ENCODE results near the gene GNAS.
A peak's percentile ranks its signal among the peaks of the same experiment; 100 is the strongest.
"Not testable (repeated sequence)": the region's sequence is repeated elsewhere in the genome, so short reads cannot be mapped to it uniquely, and the experiment has no call there.

The GNAS gene

GRCh38 chr20:58852543-58853271 is at the start of gene GNAS:
GNAS (plus strand) TSS chr20:58852716.
- peak; percentile 36 to 58 for DNase-seq

GRCh38 chr20:58803533-58803932 is 49.0 kb upstream of the GNAS start:
- no peak for DNase-seq

DNA sequence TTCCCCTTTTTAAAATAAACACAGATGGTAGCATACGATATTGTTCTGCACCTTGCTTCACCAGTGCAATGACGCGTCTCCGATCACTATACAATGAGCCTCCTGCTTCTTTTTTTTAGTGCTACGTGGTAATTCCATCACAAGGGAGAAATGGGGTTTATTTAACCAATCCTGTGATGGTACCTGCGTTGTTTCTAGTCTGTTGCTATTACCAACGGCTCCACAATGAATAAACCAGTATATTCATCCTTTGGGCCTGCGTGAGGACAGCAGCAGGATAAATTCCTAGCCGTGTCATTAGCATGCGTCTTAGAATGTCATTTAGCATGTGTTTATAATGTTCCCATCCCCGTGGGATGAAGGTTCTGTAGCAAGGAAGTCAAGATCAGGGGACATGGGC is 44.7 kb upstream of the GNAS start:
- DNase-seq, result no peak

GRCh38 chr20:58808271-58809046 is 44.1 kb upstream of the GNAS start:
- no peak for DNase-seq

DNA sequence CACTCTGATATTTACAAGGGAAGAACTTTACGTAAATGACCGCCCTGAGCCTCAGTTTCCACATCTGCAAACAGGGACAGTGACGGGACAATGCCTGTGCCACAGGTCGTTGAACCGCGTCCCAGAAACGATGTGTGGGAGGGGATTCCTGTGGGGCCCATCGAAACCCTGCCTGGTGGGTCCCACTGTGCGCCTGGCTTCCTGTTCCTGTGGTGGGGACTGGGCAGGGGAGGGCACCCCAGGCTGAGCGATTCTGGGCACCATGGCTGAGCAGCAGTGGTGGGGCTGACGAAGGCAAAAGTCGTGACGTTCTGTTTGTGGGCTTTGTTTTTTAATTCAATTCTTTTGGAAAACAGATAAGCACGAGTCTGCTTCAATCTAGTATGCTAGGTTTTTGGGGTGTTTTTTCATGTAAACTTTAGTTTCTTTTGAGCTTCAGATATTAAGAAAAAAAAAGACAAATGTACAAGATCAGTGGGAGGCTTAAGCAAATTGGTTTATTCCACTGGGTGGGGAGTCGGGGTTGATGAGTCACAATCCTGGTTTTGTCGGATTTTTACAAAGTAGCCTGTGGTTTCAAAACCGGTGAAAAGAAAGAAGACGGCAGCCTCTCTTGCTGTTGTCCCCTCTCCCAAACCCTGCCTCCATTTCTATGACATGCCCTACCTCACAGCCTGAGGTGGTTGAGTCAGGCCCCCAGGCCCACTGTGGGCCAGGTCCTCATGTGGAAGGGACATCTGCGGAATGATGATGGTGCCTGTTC is 42.2 kb upstream of the GNAS start:
- DNase-seq, result no peak

DNA sequence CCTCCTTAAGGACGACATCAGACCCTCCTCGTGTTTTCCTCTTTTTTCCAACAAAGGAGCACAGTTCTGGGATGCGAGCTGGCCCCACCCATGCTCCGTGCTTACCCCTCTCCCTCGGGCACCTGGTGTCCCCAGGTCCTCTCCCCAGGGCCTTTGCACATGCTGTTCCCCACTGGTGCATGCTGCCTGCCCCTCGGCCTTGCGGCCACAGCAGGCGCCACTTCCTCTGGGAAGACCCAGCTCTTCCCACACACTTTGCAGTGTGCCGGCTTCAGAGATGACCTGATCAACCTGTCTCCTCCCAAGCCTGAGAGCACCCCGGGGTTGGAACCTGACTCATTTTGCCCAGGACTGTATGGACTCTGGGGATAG is 41.7 kb upstream of the GNAS start:
- DNase-seq, result no peak

DNA sequence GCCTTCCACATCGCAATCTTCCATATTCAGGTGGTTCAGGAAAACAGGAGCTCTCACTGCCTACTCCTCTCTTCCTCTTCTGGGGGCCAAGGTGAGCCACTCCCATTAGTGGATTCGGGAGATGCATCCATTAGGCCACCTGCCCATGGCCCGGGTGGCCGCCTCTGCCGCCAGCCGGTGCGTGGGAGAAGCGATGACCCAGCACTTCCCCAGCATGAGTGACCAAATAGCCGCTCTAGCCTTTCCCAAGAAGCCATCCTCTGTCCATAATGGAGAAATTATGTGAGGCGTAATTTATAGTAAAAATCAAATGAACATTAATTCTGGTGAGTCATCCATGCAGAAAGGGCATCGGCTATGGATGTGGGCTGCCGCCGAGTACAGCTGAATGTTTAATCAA is 41.2 kb upstream of the GNAS start:
- DNase-seq, result no peak

DNA sequence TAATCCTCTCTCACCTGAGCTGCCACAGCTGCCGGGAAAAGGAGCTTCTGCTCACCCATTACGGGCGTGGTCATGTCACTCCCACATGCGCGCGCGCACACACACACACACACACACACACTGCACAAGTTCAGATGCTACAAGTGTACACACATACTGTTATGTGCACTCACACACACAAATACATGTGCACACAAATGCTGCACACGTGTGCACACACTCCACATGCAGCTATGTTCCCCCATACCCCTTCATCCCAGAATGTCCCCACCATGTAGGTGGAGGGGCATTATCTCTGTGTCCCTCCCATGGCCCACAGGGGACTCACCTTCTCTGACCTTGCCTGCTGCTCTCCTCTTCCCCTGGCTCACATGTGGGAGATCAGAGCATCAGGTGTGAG is 39.1 kb upstream of the GNAS start:
- no peak for DNase-seq

GRCh38 chr20:58815448-58815847 is 37.1 kb upstream of the GNAS start:
- no peak for DNase-seq

- DNase-seq, result no peak
Observed at GRCh38 chr20:58816051-58816450, 36.5 kb upstream of the GNAS start.

GRCh38 chr20:58816957-58817651 is 35.4 kb upstream of the GNAS start:
- no peak for DNase-seq

DNA sequence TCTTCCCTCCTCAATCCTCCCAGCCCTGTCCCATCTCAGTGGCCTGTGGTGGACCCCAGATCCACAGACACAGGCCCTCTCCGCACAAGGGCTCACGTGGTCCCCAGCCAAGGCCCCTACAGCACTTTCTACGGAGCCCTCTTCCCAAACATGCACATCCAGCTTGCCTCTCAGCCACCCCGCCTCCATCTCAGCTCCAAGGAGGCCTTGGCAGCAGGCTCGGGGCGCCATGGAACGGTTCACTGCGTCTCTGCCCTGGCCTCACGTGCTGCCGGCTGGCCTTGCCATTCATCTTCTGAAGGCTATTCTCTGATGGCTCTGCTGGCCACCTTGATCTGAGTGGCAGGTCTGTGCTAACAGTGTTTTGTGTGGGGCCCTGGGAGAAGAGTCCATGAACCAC is 34.8 kb upstream of the GNAS start:
- DNase-seq, result no peak

GRCh38 chr20:58818586-58819285 is 33.8 kb upstream of the GNAS start:
- no peak for DNase-seq

DNA sequence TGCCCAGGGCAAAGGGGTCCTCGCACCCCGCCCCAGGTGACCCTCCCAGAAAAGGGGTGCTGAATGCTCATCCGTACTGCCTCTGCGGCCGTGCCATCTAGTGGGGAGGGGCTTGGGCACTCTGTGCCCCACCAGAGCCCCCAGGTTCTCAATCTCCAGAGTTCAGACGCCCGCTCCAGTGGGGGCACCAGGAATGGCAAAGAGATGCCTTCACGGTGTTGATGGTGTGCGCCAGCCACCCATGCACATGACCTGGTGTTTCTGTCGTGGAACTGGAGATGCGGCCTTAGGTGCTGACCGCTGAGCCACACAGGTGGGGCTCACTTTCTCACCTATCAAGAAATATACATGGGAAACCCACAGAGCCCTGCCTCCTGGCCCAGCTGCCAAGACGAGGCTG is 32.6 kb upstream of the GNAS start:
- DNase-seq, result no peak

- DNase-seq, result not testable (repeated sequence)
Observed at GRCh38 chr20:58820515-58820914, 32.0 kb upstream of the GNAS start.

GRCh38 chr20:58822149-58822548 is 30.4 kb upstream of the GNAS start:
- DNase-seq, result no peak

DNA sequence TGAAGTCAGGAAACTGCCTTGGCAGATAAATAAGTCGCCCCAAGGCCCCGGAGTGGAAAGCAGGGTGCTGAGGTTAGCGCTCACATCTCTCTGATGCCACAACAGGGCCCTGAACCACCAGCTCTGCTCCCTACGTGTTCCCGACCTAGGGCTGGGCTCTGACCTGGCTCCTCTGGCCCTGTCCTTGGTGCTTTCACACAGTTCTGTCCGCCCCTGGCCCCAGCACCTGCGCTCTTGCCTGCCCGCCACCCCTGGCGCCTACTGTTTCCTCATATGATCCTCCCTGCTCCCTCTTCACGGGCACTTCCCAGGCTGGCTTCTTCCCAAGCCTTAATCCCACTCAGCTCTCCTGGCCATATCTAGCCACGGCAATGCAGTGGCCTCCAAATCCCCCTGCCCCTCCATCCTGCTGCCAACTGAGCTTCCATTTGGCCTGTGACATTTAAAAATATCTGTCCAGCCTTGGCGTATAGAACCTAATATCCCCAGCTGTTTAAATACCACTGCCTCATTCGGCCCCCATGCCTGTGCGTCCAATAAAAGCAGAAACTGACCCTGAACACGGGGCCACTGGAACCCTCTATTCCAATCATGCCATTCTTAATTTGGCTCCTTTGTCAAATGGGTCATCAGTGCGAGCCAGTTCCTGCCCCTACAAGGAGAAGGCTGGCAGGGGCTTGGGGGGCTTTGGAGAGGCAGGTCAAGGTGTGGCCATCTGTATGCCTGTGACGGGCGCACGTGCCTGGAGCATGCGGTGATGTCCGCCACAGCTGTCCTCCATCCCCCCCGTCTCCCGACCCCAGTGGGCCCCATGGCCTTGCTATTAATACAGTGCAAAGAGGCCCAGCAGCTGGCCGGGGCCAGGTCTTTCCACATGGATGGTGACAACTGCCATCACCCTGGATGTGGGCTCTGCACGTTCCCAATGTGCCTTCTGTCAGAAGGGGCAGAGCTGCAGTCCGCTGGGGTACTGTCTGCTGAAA is 29.5 kb upstream of the GNAS start:
- DNase-seq, result no peak

DNA sequence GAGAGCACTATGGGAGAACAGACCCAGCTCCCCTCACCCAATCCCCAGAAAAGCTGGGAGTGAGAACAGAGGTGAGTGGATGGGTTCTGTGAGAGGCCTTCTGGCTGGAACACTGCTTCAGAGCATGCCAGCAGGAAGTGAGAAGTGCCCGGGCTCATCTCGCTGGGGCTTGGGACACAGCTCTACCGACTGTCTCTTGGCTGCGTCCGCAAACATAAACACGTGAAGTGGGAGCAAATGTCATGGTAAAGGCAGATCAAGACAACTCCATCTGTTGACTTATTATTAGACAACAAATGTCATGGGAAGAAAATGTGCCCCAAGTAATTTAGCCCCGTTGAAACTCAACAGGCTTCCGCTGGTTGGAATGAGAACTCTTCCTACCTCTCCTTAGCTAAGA is 27.7 kb upstream of the GNAS start:
- DNase-seq, result no peak

DNA sequence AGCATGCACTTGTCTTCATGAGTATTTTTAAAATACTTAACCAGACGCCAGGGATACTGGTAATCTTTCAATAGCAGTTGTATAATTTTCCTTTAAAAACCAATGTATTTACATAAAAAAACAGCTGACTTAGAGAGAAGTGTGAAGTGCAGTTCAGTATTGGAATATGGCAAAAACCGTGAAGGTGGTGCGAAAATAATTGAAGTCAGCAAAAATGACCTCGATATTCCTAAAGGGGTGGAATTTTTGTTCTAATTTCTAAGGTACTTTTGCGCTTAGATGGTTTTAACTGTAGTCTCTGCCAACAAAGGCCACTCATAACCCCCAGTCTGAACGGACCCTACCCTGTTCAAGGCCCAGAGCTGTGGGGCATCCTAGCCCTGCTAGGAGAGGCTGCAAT is 27.1 kb upstream of the GNAS start:
- DNase-seq, result no peak

DNA sequence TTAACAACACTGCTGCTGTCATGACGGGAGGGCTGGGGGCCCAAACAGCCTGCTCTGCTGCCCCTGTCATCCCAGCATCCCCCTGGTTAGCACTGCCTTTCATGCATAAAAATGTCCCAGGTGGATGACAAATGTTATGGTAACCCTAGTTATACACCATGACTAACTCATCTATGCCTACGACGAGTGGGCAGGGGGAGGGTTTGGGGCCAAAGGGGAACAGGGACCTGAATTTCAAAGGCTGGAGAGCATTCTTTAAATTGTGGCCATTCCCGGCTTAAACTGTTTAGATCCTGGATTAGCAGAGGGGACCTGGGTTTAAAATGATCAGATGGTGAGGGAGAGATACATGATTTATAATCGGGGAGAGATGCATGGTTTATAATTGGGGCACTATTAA is 26.2 kb upstream of the GNAS start:
- no peak for DNase-seq

GRCh38 chr20:58828136-58828535 is 24.4 kb upstream of the GNAS start:
- DNase-seq, result no peak

Data from CD4-positive, alpha-beta T cell treated with Interleukin-1 beta for 1 hour (primary cell).